ENCODE measurements around the gene PCDH9.

DNA sequence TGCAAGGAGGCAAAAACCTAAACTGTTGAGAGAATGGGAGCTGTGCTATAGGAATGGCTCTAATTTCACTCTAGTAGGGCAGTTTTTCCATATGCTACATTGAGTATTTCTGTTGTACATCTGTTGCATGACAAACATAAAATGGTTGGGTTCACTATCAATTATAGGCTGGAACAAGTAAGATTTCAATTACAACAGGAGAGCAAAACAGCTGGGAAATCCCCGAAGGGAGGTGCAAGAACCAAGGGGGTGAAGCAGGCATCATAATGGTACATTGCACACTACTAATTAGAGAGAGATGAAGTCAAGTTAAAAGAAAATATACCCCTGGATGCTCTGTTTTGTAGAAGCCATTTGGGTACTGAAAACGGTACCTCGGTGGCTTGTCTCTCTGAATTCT is 389.5 kb downstream of the PCDH9 start:
- TF ChIP-seq, protein P1, sequence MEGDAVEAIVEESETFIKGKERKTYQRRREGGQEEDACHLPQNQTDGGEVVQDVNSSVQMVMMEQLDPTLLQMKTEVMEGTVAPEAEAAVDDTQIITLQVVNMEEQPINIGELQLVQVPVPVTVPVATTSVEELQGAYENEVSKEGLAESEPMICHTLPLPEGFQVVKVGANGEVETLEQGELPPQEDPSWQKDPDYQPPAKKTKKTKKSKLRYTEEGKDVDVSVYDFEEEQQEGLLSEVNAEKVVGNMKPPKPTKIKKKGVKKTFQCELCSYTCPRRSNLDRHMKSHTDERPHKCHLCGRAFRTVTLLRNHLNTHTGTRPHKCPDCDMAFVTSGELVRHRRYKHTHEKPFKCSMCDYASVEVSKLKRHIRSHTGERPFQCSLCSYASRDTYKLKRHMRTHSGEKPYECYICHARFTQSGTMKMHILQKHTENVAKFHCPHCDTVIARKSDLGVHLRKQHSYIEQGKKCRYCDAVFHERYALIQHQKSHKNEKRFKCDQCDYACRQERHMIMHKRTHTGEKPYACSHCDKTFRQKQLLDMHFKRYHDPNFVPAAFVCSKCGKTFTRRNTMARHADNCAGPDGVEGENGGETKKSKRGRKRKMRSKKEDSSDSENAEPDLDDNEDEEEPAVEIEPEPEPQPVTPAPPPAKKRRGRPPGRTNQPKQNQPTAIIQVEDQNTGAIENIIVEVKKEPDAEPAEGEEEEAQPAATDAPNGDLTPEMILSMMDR (IDR thresholded peaks at IDR 0.05 in 8 of 11, conservative IDR thresholded peaks at IDR 0.05 in 3 of 11) = no peak
- TF ChIP-seq POLR2A (IDR thresholded peaks at IDR 0.05) = no peak
